H9 (cell line): ENCODE data around the gene EHBP1. TPM values are rescaled to one million over a fixed set of nuclear protein-coding genes. Genes with fewer than 3 reads are reported as not detected.

Experiments used
- DNase-seq: peaks from one replicate; pipeline ENCODE4 v3.0.0-alpha.2; 2017
- H2AFZ ChIP-seq: one replicate; pipeline ENCODE4 v1.6.1; 2013; ENCODE audit warnings: mild to moderate bottlenecking, low read length, control low read depth, moderate library complexity
- H2AK5ac ChIP-seq: 2 replicates; pipeline ENCODE4 v1.6.1; 2013; ENCODE audit warnings: low read length, control low read depth, mixed read lengths; ENCODE audit not compliant: insufficient read length
- H2BK120ac ChIP-seq: one replicate; pipeline ENCODE4 v1.6.1; 2013; ENCODE audit warnings: low read depth, mild to moderate bottlenecking, low read length, control low read depth, inconsistent platforms; ENCODE audit not compliant: poor library complexity, severe bottlenecking
- H2BK12ac ChIP-seq: 2 replicates; pipeline ENCODE4 v1.6.1; 2013; ENCODE audit warnings: low read length, control low read depth, mixed read lengths, low read depth; ENCODE audit not compliant: insufficient read length
- H2BK15ac ChIP-seq: 2 replicates; pipeline ENCODE4 v1.6.1; 2013; ENCODE audit warnings: low read depth, low read length, control low read depth
- H2BK20ac ChIP-seq: one replicate; pipeline ENCODE4 v1.6.1; 2013; ENCODE audit warnings: low read depth, mild to moderate bottlenecking, low read length, control low read depth, inconsistent platforms; ENCODE audit not compliant: poor library complexity, severe bottlenecking
- H2BK5ac ChIP-seq: 2 replicates; pipeline ENCODE4 v1.6.1; 2013; ENCODE audit warnings: low read length, control low read depth, mixed read lengths; ENCODE audit not compliant: insufficient read length
- H3K14ac ChIP-seq: 2 replicates; pipeline ENCODE4 v1.6.1; 2013; ENCODE audit warnings: low read length, control low read depth; ENCODE audit not compliant: insufficient read depth
- H3K18ac ChIP-seq: 2 replicates; pipeline ENCODE4 v1.6.1; 2013; ENCODE audit warnings: low read depth, mild to moderate bottlenecking, mixed read lengths, low read length, control low read depth; ENCODE audit not compliant: insufficient read length
- H3K23ac ChIP-seq: 2 replicates; pipeline ENCODE4 v1.6.1; 2013; ENCODE audit warnings: low read length, control low read depth, mixed read lengths, low read depth; ENCODE audit not compliant: insufficient read length
- H3K23me2 ChIP-seq: 2 replicates; pipeline ENCODE4 v1.6.1; 2013; ENCODE audit warnings: low read depth, mild to moderate bottlenecking, mixed read lengths, low read length, control low read depth; ENCODE audit not compliant: insufficient read length, poor library complexity, severe bottlenecking
- H3K27ac ChIP-seq: 2 replicates; pipeline ENCODE4 v1.5.1; 2013; ENCODE audit warnings: low read length, control low read depth, mixed read lengths, low read depth; ENCODE audit not compliant: insufficient read length
- H3K27me3 ChIP-seq: 2 replicates; pipeline ENCODE4 v1.6.1; 2013; ENCODE audit warnings: low read length, control low read depth, inconsistent platforms; ENCODE audit not compliant: insufficient read depth
- H3K4ac ChIP-seq: 2 replicates; pipeline ENCODE4 v1.6.1; 2013; ENCODE audit warnings: low read depth, mild to moderate bottlenecking, control low read depth, inconsistent platforms, low read length, moderate library complexity
- H3K4me1 ChIP-seq: 2 replicates; pipeline ENCODE4 v1.6.1; 2013; ENCODE audit warnings: low read length, control low read depth, inconsistent platforms; ENCODE audit not compliant: insufficient read depth
- H3K4me2 ChIP-seq: 2 replicates; pipeline ENCODE4 v1.6.1; 2013; ENCODE audit warnings: low read length, control low read depth, mixed read lengths; ENCODE audit not compliant: insufficient read length, insufficient read depth
- H3K56ac ChIP-seq: 2 replicates; pipeline ENCODE4 v1.6.1; 2013; ENCODE audit warnings: low read depth, mild to moderate bottlenecking, mixed read lengths, low read length, control low read depth; ENCODE audit not compliant: insufficient read length
- H3K79me1 ChIP-seq: 2 replicates; pipeline ENCODE4 v1.6.1; 2013; ENCODE audit warnings: low read depth, mild to moderate bottlenecking, moderate library complexity, low read length, control low read depth, inconsistent platforms; ENCODE audit not compliant: insufficient read depth, poor library complexity, severe bottlenecking
- H3K79me2 ChIP-seq: 2 replicates; pipeline ENCODE4 v1.6.1; 2013; ENCODE audit warnings: low read length, control low read depth, inconsistent platforms; ENCODE audit not compliant: insufficient read depth
- H3K9ac ChIP-seq: 2 replicates; pipeline ENCODE4 v1.6.1; 2013; ENCODE audit warnings: low read length, control low read depth, mixed read lengths; ENCODE audit not compliant: insufficient read length; ENCODE audit errors: extremely low read depth
- H3K9me3 ChIP-seq: one replicate; pipeline ENCODE4 v1.6.1; 2013; ENCODE audit warnings: low read depth, low read length, inconsistent platforms; ENCODE audit not compliant: control insufficient read depth
- H3T11ph ChIP-seq: one replicate; pipeline ENCODE4 v1.6.1; 2013; ENCODE audit warnings: mild to moderate bottlenecking, low read length, control low read depth, inconsistent platforms
- H4K20me1 ChIP-seq: one replicate; pipeline ENCODE4 v1.6.1; 2013; ENCODE audit not compliant: control insufficient read depth, insufficient read length, insufficient read depth
- H4K5ac ChIP-seq: 2 replicates; pipeline ENCODE4 v1.6.1; 2013; ENCODE audit warnings: low read depth, mild to moderate bottlenecking, mixed read lengths, low read length, control low read depth; ENCODE audit not compliant: insufficient read length
- H4K8ac ChIP-seq: replicated peaks from 2 replicates; pipeline ENCODE4 v1.6.1; 2013; ENCODE audit warnings: low read length, control low read depth, mixed read lengths, low read depth; ENCODE audit not compliant: insufficient read length
- H4K91ac ChIP-seq: 2 replicates; pipeline ENCODE4 v1.6.1; 2013; ENCODE audit warnings: low read depth, mild to moderate bottlenecking, moderate library complexity, mixed read lengths, low read length, control low read depth; ENCODE audit not compliant: insufficient read length
- H3K27ac Mint-ChIP-seq, 3 experiments: 2 replicates in 2 of 3; 3 replicates in 1 of 3; pipeline ENCODE4 v1.8.0; 2020 to 2021; ENCODE audit warnings: mixed read lengths in 3 of 3, mild to moderate bottlenecking in 1 of 3, moderate library complexity in 1 of 3
- H3K27me3 Mint-ChIP-seq: 2 replicates; pipeline ENCODE4 v1.8.0; 2021; ENCODE audit warnings: low read depth, mild to moderate bottlenecking, moderate library complexity, mixed read lengths
- H3K36me3 Mint-ChIP-seq, 3 experiments: 2 replicates in 2 of 3; 3 replicates in 1 of 3; pipeline ENCODE4 v1.8.0; 2020 to 2021; ENCODE audit warnings: low read depth in 3 of 3, mixed read lengths in 3 of 3; ENCODE audit not compliant: insufficient read depth in 1 of 3
- H3K4me1 Mint-ChIP-seq, 2 experiments: 2 replicates each; pipeline ENCODE4 v1.8.0; 2020; ENCODE audit warnings: mixed read lengths in 2 of 2
- H3K4me3 Mint-ChIP-seq, 2 experiments: 2 replicates in 1 of 2; 3 replicates in 1 of 2; pipeline ENCODE4 v1.8.0; 2020 to 2021; ENCODE audit warnings: mild to moderate bottlenecking in 2 of 2, mixed read lengths in 2 of 2, moderate library complexity in 1 of 2
- H3K9me3 Mint-ChIP-seq, 2 experiments: 2 replicates in 1 of 2; 3 replicates in 1 of 2; pipeline ENCODE4 v1.8.0; 2020; ENCODE audit warnings: mild to moderate bottlenecking in 2 of 2, mixed read lengths in 2 of 2, moderate library complexity in 1 of 2
- CTCF ChIP-seq: fragments of 200-600 bp; sonication (generic); conservative IDR thresholded peaks from 3 replicates; pipeline ENCODE4 v1.8.0; 2021; ENCODE audit warnings: antibody characterized with exemption, mild to moderate bottlenecking
- total RNA-seq: library from RNA; stranded (reverse); gene quantifications from 2 replicates; pipeline ENCODE4 v1.2.1, GENCODE V29; 2021

EHBP1 gene
- total RNA-seq, 1 experiment from 2014 or later = 35.6 TPM

DNA sequence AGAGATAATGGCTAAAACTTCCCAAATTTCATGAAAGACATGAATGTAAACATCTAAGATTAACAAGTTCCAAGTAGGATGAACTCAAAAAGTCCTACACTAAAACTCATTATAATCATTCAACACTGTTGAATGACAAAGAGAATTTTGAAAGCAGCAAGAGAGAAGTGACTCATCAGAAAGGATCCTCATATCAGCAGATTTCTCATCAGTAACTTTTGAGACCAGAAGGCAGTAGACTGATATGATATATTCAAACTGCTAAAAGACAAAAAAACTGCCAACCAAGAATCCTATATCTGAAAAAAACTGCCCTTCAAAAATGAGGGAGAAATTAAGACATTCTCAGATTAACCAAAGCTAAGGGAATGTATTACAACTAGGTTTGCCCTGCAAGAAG lies 214.6 kb downstream of the EHBP1 start:
- Histone ChIP-seq H3K56ac (no peak overlapping the region), H3K23me2 (no peaks in the 10 kb centered on the region), H3K27me3 (no peaks in the 10 kb centered on the region), H2BK12ac (no peak overlapping the region), H3K4ac (no peak overlapping the region), H2BK20ac (no peak overlapping the region), H4K5ac (no peak overlapping the region), H3K79me2 (no peaks in the 10 kb centered on the region), H2BK5ac (no peak overlapping the region), H3K14ac (no peak overlapping the region), H3K9me3 (no peaks in the 10 kb centered on the region), H3K23ac (no peak overlapping the region), H3K9ac (no peak overlapping the region), H2AFZ (no peak overlapping the region), H3K4me1 (no peaks in the 10 kb centered on the region), H4K91ac (no peak overlapping the region), H3K79me1 (no peaks in the 10 kb centered on the region), H2BK15ac (no peak overlapping the region), H4K8ac (no peak overlapping the region), H2BK120ac (no peak overlapping the region), H3K27ac (no peak overlapping the region), H3K4me2 (no peak overlapping the region), H3K18ac (no peak overlapping the region), H4K20me1 (no peaks in the 10 kb centered on the region), H3T11ph (no peak overlapping the region), H2AK5ac (no peak overlapping the region)
- peaks cover 21 to 32% of the 10 kb centered on the region in 2 experiments; a peak in 4 of 5 replicates for H3K9me3 Mint-ChIP-seq
- no peak for TF ChIP-seq CTCF
- H3K36me3 Mint-ChIP-seq = peaks cover 28 to 54% (median 31%) of the 10 kb centered on the region in 3 experiments
- H3K27ac Mint-ChIP-seq = no peak overlapping the region
- no peaks in the 10 kb centered on the region for H3K27me3 Mint-ChIP-seq
- no peaks in the 10 kb centered on the region for H3K4me1 Mint-ChIP-seq
- no peak overlapping the region for H3K4me3 Mint-ChIP-seq
- no peak for DNase-seq
